CD4-positive, alpha-beta T cell treated with Interleukin-2 at 100 ng/mL for 4 hours (primary cell): ENCODE data around the gene JMJD8.

ENCODE experiments used
- DNase-seq: peaks from one replicate; pipeline ENCODE4 v3.0.0-alpha.2; 2020; ENCODE audit warnings: low spot score

The JMJD8 gene

DNA sequence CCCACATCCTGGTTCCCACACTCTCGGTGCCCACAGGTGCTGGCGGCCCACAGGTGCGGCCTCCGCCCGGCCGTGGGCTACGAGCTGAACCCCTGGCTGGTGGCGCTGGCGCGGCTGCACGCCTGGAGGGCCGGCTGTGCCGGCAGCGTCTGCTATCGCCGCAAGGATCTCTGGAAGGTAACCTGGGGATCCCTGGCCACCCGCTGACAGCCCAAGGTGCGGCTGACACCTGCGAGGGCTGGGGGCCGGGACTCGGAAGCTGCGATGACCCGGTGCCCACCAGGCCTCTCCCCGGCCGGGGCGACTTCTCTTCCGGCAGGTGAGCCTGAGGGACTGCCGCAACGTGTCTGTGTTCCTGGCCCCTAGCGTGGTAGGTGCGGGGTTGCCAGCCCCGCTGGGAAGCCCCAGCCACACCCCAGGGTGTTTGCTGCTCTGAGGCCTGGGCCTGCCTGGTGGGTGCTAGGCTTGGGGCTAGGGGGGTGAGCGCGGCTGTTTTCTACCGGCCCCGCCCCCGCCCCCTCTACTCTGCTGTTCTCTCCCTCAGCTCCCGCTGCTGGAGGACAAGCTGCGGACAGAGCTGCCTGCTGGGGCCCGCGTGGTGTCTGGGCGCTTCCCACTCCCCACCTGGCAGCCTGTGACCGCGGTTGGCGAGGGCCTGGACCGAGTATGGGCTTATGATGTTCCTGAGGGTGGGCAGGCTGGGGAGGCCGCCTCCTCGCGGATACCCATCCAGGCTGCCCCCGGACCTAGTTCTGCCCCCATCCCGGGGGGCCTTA is 37.8 kb upstream of the JMJD8 start:
- DNase-seq: no peak

DNA sequence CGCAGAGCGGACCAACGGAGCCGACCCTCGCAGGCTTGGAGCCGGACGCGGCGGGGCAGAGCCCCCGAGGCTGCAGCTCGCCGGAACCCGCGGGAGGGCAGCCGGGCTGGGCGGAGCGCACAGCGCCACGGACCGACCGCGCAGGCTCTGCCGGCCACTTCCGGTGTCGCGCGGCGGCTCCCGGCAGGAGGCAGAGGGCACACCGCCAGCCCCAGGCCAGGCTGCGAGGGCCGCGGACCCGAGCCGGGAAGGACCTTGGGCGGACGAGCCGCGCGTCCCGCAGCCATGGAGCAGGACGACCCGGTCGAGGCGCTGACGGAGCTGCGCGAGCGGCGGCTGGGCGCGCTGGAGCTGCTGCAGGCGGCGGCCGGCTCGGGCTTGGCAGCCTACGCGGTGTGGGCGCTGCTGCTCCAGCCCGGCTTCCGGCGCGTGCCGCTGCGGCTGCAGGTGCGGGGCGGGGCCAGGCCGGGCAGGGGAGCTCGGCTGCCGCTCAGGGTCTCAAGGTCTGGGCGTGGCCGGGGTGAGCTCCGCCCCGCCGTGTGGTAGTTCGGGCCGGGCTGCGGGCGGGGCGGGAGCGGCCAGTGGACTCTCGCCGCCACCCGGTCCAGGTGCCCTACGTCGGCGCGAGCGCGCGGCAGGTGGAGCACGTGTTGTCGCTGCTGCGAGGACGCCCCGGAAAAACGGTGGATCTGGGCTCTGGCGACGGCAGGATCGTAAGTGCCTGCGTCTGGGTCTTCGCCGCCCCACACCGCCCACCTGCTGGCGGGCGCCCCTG is 37.0 kb upstream of the JMJD8 start, which contains the start of gene ANTKMT:
TSS of gene ANTKMT (plus strand) at position 157 of the 775 bp plus-strand sequence. CDS start at position 286, 129 bp downstream.
- peak; percentile 70 for DNase-seq

DNA sequence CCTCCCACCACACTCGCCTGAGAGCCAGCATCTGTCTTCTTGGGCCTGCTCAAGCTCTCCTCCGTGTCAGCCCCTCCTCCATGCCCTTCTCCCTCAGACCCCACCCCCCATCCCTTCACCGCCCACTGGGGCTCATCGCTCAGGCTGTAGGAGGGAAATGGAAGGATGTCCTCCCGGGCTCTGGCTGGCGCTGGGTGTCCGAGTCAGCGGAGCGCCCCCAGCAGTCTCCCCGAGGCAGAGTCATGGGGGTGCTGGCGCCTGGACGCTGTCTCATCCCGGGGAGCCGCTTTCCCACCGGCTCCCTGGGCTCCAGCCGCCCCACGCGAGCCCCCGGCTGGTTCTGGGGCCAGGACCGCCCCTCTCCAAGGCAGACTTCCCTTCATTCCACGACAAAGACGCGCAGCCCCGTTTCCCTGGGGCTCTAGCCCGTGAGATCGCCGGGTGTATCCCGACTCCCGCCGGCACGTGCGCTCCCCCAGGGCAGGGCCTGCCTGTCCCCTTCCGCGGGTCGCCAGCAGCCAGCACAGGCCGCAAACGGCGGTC is 36.4 kb upstream of the JMJD8 start:
- no peak for DNase-seq

DNA sequence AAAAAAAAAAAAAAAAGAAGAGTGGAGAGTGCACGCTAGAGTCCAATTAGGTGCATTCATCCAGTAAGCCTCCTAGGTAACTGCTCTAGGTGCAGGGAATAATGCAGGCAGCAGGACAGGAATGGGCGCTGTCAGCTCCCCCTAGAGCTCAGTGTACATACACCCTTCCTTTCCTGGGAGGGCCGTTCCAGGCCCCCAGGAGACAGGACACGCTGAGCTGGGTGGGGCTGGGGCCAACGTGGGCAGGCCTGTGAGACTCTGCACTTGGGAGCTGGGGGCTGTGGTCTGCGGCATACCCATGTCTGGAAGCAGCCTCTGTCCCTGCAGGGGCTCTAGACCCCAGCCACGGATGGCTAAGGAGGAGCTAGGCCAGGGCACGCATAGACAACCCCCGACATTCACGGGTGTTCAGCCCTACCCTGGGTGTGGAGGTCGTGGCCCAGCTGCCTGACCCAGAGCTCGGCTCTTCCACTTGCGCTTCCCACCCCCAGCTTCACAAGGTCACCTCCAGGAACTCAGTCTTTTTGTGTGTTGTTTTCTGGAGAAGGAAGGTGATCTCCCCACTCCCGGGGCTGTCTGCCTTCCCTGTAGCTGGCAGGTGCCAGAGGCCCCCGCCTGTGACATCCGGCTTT is 35.8 kb upstream of the JMJD8 start:
- DNase-seq: no peak

DNA sequence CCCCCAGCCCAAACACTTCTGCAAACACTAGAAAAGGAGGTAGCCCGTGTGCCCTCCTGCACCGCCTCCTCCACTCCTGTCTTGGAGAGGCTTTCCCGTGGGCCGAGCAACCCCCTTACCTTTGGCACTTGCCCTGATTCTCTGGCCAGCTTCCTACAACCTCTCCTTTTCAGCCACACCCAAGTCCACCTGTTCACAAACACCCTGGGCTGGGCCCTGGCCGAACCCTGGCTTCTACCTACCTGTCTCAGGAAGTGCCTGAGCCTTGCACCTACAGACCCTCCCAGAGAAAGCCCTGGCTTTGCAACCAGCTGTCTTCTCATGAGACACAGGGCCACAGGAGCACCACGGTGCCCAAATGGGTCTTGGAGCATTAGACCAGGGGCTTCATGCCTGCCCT is 34.8 kb upstream of the JMJD8 start:
- no peak for DNase-seq

DNA sequence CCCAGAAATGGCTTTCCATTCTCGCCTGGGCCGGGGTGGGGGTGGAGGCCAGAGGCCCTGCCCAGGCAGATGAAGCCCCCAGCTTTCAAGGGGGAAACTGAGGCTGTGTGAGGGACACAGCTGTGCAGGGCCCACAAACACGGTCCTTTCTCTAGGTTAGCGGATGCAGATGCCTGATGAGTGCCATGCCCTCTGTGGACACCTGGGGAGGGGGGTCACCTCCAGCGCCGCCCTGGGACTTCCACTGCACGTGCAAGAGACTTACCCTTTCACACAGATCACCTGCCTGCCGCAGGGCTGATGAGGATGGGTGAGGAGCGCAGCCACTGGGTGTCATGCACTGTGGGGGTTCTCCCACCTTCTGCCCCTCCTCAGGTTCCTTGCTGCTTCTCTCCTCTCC is 34.3 kb upstream of the JMJD8 start:
- DNase-seq: no peak

DNA sequence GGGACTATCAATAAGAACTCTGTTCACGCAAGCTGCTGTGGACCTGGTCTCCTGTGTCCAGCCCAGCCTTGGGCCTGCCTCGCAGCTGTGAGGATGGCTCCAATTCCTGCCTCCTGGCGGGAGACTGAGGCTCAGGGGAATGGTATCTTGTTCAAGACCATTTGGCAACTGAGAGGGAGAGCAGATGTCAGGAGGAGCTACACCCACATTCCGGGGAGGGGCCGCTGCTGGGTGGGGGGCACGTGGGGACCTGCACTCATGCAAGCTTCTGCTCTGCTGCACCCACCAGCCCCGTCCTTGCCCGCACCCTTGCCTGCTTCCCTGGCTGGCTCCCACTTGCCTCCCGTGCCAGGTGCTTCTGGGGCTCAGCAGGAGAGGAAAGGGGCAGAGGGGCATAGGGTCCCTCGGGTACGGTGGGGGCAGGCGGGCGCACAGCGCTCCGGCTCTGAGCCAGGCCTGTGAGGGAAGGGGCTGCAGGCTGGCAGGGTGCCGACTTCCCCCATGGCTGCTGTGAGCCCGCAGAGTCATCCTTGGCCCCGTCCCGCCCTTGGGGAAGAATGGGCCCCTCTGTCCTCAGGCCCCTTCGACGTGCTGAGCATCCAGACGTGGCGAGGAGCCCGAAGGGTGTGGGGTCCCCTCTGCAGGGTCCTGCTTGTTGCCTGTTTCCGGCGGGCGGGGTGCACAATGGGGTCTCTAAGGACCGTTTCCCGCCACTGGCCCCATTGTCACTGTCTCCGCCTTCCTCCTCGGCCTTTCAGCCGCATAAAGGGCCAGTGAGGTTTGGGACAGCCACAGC is 33.5 kb upstream of the JMJD8 start:
- DNase-seq: no peak

DNA sequence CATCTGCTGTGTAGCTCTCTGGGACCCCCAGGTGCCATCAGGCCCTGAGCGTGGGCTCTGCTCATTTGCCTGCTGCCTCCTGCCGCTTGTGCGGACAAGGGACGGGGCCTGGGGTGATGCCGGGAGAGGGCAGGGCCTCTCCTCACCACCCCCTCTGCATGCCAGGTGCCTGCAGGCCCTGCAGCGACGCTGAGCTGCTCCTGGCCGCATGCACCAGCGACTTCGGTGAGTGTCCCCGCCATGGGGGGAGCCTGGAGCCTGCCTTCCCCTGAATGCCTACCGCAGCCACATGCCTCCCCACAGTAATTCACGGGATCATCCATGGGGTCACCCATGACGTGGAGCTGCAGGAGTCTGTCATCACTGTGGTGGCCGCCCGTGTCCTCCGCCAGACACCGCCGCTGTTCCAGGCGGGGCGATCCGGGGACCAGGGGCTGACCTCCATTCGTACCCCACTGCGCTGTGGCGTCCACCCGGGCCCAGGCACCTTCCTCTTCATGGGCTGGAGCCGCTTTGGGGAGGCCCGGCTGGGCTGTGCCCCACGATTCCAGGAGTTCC is 32.7 kb upstream of the JMJD8 start:
- DNase-seq: no peak

DNA sequence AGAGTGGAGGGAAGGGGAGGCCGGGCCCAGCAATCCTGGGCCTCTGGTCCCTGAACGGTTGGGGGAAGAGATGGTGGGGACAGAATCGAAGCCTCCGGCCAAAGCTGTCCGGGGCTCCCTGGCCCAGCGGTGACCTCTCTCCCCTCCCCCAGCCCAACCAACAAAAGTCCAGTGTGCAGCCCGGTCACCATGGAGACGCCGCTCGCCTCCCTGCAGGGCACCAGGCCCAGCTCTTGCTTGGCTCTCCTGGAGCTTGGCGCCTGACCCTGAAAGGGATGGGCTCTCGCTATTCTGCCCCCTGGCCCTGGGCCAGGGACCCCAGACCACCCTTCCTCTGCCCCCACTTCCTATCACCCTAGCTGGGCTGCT is 32.0 kb upstream of the JMJD8 start:
- DNase-seq: no peak

DNA sequence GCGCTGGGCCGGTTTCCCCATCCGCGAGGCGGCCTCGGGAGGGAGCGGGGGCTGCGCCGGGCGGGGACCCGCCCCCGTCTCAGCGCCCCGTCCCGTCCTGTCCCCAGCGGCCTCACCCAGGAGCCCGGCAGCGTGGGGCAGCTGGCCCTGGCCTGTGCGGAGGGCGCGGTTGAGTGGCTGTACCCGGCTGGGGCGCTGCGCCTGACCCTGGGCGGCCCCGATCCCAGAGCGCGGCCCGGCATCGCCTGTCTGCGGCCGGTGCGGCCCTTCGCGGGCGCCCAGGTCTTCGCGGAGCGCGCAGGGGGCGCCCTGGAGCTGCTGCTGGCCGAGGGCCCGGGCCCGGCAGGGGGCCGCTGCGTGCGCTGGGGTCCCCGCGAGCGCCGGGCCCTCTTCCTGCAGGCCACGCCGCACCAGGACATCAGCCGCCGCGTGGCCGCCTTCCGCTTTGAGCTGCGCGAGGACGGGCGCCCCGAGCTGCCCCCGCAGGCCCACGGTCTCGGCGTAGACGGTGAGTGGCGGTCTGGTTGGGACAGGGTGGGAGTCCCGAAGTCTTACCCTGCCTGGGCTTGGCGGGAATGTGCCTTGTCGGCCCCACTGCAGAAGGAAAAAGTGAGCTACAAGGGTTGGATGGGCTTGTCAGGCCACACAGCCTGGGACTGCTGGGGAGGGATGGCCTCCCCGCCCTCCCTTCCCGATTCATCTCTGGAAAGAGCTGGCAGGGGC is 31.5 kb upstream of the JMJD8 start:
- DNase-seq: no peak

DNA sequence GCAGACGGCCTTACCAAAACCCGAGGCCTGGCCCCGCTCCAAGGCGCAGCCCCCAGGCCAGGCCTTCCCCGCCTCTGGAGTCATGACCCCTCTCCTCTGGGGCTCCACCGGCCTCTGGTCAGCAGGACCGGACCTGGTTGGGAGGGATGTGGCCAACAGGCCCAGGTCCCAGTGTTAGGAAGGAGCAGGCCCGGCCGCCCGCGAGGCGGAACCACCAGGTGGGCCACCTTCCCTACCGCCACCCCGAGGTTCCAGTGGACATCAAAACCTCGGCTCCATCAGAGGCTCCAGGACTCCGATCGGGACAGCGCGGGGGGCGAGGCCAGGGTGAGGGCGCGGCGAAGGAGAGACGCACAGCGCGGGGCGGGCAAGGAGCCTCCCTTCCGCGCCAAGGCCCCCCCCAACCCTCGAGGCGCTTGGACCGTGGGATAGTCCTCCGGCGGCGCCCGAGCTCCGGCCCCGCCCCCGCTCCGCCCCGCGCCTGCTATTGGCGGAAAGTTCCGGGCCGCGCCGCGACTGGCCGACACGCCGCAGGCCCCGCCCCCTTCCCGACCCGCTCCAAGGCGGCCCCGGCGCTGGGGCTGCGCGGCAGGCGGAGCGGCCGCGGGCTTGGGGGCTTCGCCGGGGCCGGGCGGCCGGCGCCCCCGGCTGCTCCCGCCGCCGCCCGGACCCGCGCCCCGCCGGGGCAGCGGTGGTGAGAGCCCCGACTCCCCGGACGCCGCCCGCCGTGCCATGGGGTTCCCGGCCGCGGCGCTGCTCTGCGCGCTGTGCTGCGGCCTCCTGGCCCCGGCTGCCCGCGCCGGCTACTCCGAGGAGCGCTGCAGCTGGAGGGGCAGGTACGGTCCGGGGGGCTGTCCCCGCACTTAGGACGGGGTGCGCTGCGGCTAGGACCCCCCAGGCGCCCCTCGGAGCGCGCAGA is 30.7 kb upstream of the JMJD8 start, which contains the start of gene METRN:
TSS of gene METRN (plus strand) at position 561 of the 919 bp plus-strand sequence. CDS start at position 733, 172 bp downstream.
- peak; percentile 85 for DNase-seq

DNA sequence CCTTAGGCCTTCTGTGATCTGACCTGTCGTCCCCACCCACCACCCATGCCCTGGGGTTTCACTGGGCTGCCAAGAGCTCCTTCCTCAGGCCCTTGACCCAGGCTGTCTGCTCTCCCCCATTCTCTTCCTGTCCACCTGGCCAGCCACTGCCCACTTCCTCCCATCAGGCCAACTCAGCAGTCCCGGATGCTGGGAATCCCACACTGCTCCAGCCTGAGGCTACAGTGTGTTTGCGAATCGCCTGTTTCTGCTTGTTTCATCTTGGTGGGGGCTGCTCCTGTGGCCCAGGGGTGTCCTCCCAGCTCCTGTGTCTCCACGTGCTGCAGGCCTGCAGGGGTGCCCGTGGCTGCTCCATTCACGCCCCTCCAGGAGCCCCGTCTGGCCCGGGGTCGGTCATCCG is 29.9 kb upstream of the JMJD8 start:
- no peak for DNase-seq

DNA sequence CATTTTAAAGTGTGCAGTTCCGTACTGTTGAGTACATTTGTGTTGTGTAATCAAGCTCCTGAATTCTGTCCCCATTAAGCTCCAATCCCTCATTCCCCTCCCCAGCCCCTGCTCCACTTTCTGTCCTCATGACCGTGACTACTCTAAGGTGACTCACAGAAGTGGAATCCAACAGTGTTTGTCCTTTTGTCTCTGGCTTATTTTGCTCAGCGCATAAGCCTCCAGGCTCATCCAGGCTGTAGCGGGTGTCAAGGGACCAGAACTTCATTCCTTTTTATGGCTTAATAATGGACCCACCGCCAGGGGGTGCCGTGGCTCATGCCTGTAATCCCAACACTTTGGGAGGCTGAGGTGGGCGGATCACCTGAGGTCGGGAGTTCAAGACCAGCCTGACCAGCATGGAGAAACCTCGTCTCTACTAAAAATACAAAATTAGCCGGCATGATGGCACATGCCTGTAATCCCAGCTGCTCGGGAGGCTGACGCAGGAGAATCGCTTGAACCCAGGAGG is 28.7 kb upstream of the JMJD8 start:
- peak; percentile 45 for DNase-seq

DNA sequence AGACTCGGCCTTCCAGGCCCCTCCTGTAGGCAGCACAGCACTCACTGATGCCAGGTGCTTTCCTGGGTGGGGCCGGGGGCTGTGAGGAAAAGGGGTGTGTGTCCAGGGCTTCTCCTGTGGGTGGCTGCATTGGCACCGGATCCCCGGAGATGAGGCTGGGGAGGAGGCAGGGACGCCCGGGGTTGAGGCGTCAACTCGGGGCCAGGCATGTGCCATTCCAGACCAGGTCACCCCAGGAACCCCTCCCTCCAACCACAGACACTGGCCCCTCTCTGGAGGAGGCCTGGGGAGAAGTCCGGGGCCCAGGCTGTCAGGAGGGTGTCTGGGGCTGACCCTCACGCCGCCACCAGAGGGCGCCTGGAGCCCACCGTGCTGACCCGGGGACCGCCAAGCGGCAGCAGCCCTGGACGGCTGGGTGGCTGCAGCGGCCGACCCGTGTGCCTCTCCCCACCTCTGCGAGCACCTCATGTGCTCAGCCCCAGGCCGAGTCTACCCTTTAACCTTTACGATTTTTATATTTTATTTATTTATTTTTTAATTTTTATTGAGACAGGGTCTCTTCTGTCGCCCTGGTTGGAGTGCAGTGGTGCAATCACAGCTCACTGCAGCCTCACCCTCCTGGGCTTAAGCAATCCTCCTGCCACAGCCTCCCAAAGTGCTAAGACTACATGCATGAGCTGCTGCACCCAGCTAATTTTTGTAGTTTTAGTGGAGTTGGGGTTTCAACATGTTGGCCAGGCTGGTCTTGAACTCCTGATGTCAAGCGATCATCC is 27.6 kb upstream of the JMJD8 start:
- peak; percentile 81 for DNase-seq

DNA sequence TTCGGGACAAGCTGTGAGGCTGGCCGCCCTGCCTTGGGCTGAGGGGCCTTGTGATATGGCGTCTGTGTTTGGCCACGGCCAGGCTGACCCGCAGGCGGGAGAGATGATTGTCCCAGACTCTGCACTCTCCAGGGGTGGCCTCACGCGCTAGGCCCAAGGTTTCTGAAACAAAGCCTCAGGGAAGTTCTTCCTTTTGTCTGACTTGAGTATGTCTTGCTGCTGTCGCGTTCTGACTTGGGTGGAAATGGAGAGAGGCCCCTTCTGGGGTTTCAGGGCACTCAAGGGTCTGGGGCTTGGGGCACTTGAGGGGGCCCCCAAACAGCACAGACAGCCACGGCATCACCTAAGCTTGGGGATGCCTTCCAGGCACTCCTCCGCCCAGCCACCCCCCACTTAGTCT is 26.9 kb upstream of the JMJD8 start:
- no peak for DNase-seq

DNA sequence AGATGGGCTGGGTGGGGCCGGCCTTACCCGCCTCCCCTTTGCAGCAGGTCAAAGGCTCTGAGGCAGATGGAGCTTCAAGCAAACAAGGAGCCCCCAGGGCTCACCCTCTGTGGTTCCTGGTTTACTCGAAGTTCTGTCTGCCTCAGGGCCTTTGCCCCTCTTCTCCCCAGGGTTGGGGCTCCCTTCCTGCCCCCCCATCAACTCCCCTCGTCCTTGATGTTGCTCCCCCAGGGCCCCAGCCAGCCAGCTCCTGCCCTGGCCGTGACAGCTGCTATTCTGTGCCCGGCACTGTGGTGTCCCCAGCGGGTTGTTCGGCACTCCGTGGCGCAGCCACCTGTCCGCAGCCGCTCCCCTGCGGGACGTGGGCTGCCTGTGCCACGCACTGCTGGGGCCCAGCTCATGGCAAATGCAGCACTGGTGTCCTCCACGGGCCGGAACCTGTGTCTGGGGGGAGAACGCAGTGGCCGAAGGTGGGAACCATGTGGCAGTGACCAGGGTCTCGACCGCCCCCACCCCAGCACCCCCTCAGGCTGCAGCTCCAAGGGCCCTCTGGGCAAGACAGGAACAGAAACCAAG is 26.5 kb upstream of the JMJD8 start:
- DNase-seq: no peak

DNA sequence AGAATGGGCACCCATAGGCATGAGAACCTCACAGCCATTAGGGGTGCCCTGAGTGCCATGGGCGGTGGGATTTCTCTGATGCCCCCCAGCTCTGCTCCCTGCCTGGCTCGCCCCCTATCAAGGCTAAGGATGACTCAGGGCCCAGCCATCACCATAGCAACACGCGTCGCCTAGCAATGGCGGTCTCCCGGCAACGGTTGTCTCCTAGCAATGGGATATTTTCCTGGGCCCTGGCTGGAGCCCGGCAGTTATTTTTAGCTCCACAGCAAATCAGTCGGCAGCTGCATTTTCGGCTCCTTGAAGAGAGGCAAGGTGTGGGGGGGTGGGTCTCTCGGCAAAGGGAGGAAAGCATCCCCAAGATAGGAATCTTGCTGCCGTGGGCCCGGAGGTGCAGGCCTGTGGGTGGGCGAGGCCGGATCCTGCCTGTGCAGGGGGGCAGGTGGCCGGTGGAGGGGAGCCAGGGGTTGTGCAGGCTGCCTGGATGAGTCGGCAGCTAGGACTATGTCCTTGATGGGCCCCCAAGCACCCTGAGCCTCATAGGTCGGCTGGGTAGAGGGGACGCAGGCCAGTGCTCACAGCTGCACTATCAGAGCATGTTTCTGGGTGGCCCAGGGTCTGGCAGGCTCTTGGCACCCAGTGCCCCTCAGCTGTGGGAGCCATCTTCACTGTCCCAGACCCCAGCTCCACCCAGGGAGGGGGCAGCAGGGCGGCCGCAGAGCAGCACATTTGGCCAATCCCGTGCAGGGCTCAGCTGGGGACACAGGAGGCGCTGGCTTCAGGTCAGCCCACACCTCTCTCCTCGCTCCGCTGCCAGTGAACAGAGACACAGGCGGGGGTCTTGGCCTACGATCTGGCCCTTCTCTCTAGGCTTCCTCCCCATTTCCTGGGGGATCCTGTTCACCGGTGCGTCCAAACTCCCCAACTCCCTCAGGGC is 25.7 kb upstream of the JMJD8 start:
- no peak for DNase-seq
